PC-9 (cell line): ENCODE results near the gene RGL1. TPM values are rescaled to one million over a fixed set of nuclear protein-coding genes. Genes with fewer than 3 reads are reported as not detected.

Experiments
- BruUV-seq: library from RNA; stranded (reverse); fragments of 400-500 nt; replicated peaks from 2 replicates; lab custom pipeline; 2021; lab: Mats Ljungman, UMichigan
- CTCF ChIA-PET: fragments of 300-600 bp; sonication (Branson Sonifier 250); formaldehyde crosslinking; loops from one replicate; lab custom pipeline; 2022; ENCODE audit warnings: antibody characterized with exemption; lab: Charles Lee
- POLR2A ChIA-PET: fragments of 300-600 bp; sonication (Branson Sonifier 250); formaldehyde crosslinking; loops from one replicate; lab custom pipeline; 2022; ENCODE audit warnings: antibody characterized with exemption; ENCODE audit not compliant: unreplicated experiment; lab: Charles Lee
- DNase-seq, 2 experiments: peaks; one replicate each; pipeline versions ENCODE4 v3.0.0 to v3.0.0-alpha.2; 2015 to 2022; ENCODE audit warnings: mixed read lengths in 1 of 2
- H2AFZ ChIP-seq: fragments of 200-600 bp; sonication (generic); 2 replicates; pipeline ENCODE4 v1.8.1; 2017; ENCODE audit warnings: antibody characterized with exemption
- H3F3A ChIP-seq: fragments of 200-600 bp; sonication (generic); 2 replicates; pipeline ENCODE4 v1.8.1; 2017; ENCODE audit warnings: antibody characterized with exemption, mild to moderate bottlenecking, low read depth; ENCODE audit not compliant: insufficient read depth
- H3K27ac ChIP-seq: fragments of 200-600 bp; sonication (generic); 2 replicates; pipeline ENCODE4 v1.6.1; 2016; ENCODE audit warnings: mixed run types
- H3K27me3 ChIP-seq: fragments of 200-600 bp; sonication (generic); 2 replicates; pipeline ENCODE4 v1.6.1; 2016; ENCODE audit warnings: low read depth, mixed run types; ENCODE audit not compliant: insufficient read depth
- H3K36me3 ChIP-seq: fragments of 200-600 bp; sonication (generic); 2 replicates; pipeline ENCODE4 v1.6.1; 2016; ENCODE audit warnings: low read depth, mixed run types
- H3K4me1 ChIP-seq: fragments of 200-600 bp; sonication (generic); replicated peaks from 2 replicates; pipeline ENCODE4 v1.6.1; 2016; ENCODE audit warnings: mixed run types; ENCODE audit not compliant: insufficient read depth
- H3K4me2 ChIP-seq: fragments of 200-600 bp; sonication (generic); 2 replicates; pipeline ENCODE4 v1.6.1; 2017; ENCODE audit warnings: mixed run types
- H3K4me3 ChIP-seq: fragments of 200-600 bp; sonication (generic); 2 replicates; pipeline ENCODE4 v1.6.1; 2016; ENCODE audit warnings: mixed run types
- H3K79me2 ChIP-seq: fragments of 200-600 bp; sonication (generic); 2 replicates; pipeline ENCODE4 v1.6.1; 2017; ENCODE audit warnings: low read depth, mixed run types
- H3K9me2 ChIP-seq: fragments of 200-600 bp; sonication (generic); 2 replicates; pipeline ENCODE4 v1.8.1; 2017; ENCODE audit warnings: mild to moderate bottlenecking; ENCODE audit not compliant: insufficient read depth
- H3K9me3 ChIP-seq: fragments of 200-600 bp; sonication (generic); 2 replicates; pipeline ENCODE4 v1.8.1; 2016; ENCODE audit warnings: low read depth; ENCODE audit not compliant: insufficient read depth
- H4K20me1 ChIP-seq: fragments of 200-600 bp; sonication (generic); 2 replicates; pipeline ENCODE4 v1.8.1; 2017; ENCODE audit not compliant: insufficient read depth
- EZH2 ChIP-seq: fragments of 200-600 bp; sonication (generic); IDR thresholded peaks from 2 replicates; pipeline ENCODE4 v1.8.0; 2017; ENCODE audit warnings: antibody characterized with exemption, low read depth
- intact Hi-C: fragments of 100-400 bp; cut with micrococcal nuclease; formaldehyde crosslinking; loops from one replicate; pipeline ENCODE4 v1.10.0; 2022; ENCODE audit not compliant: unreplicated experiment
- total RNA-seq: library from RNA; stranded (reverse); gene quantifications from 2 replicates; pipeline ENCODE4 v1.2.3, GENCODE V29; 2021
- TF ChIP-seq, protein P1 (sequence below): fragments of 200-600 bp; sonication (generic); conservative IDR thresholded peaks from 2 replicates; pipeline ENCODE4 v1.6.1; 2017; ENCODE audit warnings: mixed run types, antibody characterized with exemption, mild to moderate bottlenecking, moderate library complexity

The RGL1 gene
- total RNA-seq, 1 experiment from 2014 or later: 2.6 TPM

DNA sequence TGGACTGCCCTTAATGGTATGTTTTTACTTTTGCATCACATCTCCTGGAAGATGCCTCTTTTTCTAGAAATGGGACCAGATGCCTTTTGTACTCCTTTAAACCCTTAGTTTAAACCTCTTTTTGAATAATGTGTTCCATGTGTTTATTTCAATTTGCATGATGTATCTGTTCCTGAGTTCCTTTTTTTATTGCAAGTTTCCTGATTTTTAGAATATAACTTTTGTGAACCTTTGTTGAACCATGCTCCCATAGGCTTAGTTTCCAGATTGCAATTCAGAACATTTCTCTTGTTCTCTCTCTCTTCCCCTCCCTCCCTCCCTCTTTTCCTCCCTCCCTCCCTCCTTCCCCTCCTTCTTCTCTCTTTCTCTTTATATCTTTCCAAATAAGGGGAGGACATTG is 81.9 kb downstream of the RGL1 start:
- intact Hi-C loops: no loop called here
- Histone ChIP-seq H3K4me2 (no peak overlapping the region), H3K4me1 (peaks cover 40% of the 10 kb centered on the region), H3K36me3 (0 out of 2 replicates have a peak, but pooled peaks cover 11% of the 10 kb centered on the region), H4K20me1 (no peaks in the 10 kb centered on the region), H3K4me3 (no peak overlapping the region), H2AFZ (no peak overlapping the region), H3K9me3 (no peaks in the 10 kb centered on the region; the same call in 1 of the 2 replicates), H3K9me2 (no peaks in the 10 kb centered on the region), H3K27me3 (no peaks in the 10 kb centered on the region), H3K79me2 (no peaks in the 10 kb centered on the region), H3F3A (peaks cover 18% of the 10 kb centered on the region), H3K27ac (no peak overlapping the region)
- TF ChIP-seq, protein P1, sequence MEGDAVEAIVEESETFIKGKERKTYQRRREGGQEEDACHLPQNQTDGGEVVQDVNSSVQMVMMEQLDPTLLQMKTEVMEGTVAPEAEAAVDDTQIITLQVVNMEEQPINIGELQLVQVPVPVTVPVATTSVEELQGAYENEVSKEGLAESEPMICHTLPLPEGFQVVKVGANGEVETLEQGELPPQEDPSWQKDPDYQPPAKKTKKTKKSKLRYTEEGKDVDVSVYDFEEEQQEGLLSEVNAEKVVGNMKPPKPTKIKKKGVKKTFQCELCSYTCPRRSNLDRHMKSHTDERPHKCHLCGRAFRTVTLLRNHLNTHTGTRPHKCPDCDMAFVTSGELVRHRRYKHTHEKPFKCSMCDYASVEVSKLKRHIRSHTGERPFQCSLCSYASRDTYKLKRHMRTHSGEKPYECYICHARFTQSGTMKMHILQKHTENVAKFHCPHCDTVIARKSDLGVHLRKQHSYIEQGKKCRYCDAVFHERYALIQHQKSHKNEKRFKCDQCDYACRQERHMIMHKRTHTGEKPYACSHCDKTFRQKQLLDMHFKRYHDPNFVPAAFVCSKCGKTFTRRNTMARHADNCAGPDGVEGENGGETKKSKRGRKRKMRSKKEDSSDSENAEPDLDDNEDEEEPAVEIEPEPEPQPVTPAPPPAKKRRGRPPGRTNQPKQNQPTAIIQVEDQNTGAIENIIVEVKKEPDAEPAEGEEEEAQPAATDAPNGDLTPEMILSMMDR: no peak
- no peak for TF ChIP-seq EZH2
- DNase-seq: no peak
- ChIA-PET CTCF (no interaction called here), POLR2A (no interaction called here)
- no TSS peak for BruUV-seq

DNA sequence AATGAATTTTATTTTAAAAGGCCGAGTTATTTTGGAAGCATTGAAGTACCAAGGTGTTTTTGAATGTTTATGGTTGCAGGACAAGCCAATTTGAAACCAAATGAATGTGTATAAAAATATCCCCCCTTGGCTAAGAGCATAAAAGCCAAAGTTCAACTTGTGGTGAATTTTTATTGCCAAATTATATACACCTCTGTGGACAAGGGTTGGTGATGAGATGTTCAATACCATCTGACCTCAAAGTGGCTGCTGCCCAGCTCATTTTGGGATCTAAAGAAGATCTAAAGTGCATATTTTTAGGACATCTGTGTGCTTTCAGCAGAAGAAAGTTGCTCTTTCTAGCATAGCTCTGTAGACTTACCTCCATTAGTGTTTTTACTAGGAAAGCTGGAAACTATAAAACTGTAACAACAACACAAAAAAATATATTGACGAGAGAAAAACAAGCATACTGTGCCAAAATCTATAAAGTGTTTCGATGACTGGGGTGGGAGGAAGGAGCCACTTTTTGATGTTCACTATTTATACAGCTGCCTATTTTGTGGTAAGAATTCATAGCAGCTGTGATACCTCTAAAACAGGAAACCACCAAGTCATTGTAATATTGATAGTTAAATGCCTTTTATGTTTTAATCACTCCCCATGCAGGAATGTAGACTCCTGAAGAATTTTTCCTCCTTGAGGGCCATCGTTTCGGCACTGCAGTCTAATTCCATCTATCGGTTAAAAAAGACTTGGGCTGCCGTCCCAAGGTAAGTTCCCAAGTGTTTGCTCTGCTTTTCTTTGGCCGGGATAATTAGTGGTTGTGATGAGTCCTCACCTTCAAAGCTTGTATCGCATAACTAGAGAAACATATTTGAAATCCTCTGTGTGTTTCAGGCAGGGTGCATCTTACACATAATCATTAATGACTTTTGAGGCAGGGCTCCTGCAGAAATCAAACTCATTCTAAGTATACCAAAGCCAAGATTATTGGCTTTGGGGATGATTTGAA is 83.2 kb downstream of the RGL1 start:
- Histone ChIP-seq H4K20me1 (no peaks in the 10 kb centered on the region), H2AFZ (no peak overlapping the region), H3K27me3 (no peaks in the 10 kb centered on the region), H3K9me2 (no peaks in the 10 kb centered on the region), H3K4me2 (no peak overlapping the region), H3F3A (peaks cover 17% of the 10 kb centered on the region; the same call in 1 of the 2 replicates), H3K4me1 (peaks cover 40% of the 10 kb centered on the region), H3K36me3 (0 out of 2 replicates have a peak, but pooled peaks cover 11% of the 10 kb centered on the region), H3K79me2 (no peaks in the 10 kb centered on the region), H3K4me3 (no peak overlapping the region), H3K27ac (no peak overlapping the region), H3K9me3 (no peaks in the 10 kb centered on the region; the same call in 1 of the 2 replicates)
- no peak for TF ChIP-seq EZH2
- TF ChIP-seq, protein P1: no peak
- BruUV-seq: no TSS peak
- no peak for DNase-seq
- CTCF ChIA-PET: no interaction called here
- intact Hi-C loops: no loop called here
- POLR2A ChIA-PET: no interaction called here

DNA sequence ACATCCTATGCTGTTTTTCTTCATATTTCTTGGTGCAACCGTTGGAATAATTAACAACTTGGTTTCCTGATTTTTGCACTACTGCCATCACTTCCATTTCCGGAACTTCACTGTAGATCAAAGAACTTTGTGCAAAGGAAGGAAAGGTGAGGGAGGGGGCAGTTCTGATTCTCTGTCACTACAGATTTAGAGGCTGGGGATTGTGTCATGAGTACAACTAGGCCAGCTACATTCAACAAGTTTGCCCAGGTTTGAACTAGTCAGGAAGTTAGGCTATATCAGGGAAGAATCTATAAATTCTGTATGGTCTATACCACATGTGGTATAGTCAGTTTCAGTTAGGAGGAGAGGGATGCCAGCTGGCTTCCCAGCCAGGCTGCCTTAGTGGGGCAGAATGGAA is 84.2 kb downstream of the RGL1 start:
- no peaks in the 10 kb centered on the region for H4K20me1 ChIP-seq
- H2AFZ ChIP-seq: no peak overlapping the region
- CTCF ChIA-PET: no interaction called here
- H3K4me1 ChIP-seq: peaks cover 40% of the 10 kb centered on the region
- peaks cover 19% of the 10 kb centered on the region; the same call in 1 of the 2 replicates for H3F3A ChIP-seq
- H3K36me3 ChIP-seq: 0 out of 2 replicates have a peak, but pooled peaks cover 11% of the 10 kb centered on the region
- no peak overlapping the region for H3K27ac ChIP-seq
- TF ChIP-seq, protein P1: no peak
- TF ChIP-seq EZH2: no peak
- no peaks in the 10 kb centered on the region for H3K27me3 ChIP-seq
- BruUV-seq: no TSS peak
- H3K4me3 ChIP-seq: no peak overlapping the region
- H3K9me3 ChIP-seq: no peaks in the 10 kb centered on the region
- H3K4me2 ChIP-seq: no peak overlapping the region
- no peaks in the 10 kb centered on the region for H3K79me2 ChIP-seq
- POLR2A ChIA-PET: no interaction called here
- H3K9me2 ChIP-seq: no peaks in the 10 kb centered on the region
- DNase-seq: no peak
- intact Hi-C loops: no loop called here
